Lower leg skin (tissue), 3 donors: ENCODE measurements around the gene GRIN2A.

ENCODE experiments used
- POLR2A ChIP-seq, 2 donors: fragments of 450-650 bp; IDR thresholded peaks; one replicate each; pipeline ENCODE4 v1.6.1; 2016 to 2017; ENCODE audit warnings: antibody characterized with exemption in 2 of 2, mild to moderate bottlenecking in 1 of 2, moderate library complexity in 1 of 2
- TF ChIP-seq, protein P1 (sequence below), 3 donors: fragments of 450-650 bp; IDR thresholded peaks; one replicate each; pipeline ENCODE4 v1.5.1; 2016; ENCODE audit warnings: antibody characterized with exemption in 3 of 3, mild to moderate bottlenecking in 3 of 3, moderate library complexity in 2 of 3

GRCh38 chr16:10067406-10067805, 114.8 kb downstream of the GRIN2A start:
- TF ChIP-seq, protein P1, sequence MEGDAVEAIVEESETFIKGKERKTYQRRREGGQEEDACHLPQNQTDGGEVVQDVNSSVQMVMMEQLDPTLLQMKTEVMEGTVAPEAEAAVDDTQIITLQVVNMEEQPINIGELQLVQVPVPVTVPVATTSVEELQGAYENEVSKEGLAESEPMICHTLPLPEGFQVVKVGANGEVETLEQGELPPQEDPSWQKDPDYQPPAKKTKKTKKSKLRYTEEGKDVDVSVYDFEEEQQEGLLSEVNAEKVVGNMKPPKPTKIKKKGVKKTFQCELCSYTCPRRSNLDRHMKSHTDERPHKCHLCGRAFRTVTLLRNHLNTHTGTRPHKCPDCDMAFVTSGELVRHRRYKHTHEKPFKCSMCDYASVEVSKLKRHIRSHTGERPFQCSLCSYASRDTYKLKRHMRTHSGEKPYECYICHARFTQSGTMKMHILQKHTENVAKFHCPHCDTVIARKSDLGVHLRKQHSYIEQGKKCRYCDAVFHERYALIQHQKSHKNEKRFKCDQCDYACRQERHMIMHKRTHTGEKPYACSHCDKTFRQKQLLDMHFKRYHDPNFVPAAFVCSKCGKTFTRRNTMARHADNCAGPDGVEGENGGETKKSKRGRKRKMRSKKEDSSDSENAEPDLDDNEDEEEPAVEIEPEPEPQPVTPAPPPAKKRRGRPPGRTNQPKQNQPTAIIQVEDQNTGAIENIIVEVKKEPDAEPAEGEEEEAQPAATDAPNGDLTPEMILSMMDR (IDR thresholded peaks at IDR 0.05), result no peak
- no peak for TF ChIP-seq POLR2A (IDR thresholded peaks at IDR 0.05)
